ENCODE data around the gene STAB2. TPM values are rescaled to one million over a fixed set of nuclear protein-coding genes. Genes with fewer than 3 reads are reported as not detected.

STAB2 gene
- total and polyA plus RNA-seq, 7 donors = under 0.01 to 0.66 (median 0.48) TPM; not detected in 1

DNA sequence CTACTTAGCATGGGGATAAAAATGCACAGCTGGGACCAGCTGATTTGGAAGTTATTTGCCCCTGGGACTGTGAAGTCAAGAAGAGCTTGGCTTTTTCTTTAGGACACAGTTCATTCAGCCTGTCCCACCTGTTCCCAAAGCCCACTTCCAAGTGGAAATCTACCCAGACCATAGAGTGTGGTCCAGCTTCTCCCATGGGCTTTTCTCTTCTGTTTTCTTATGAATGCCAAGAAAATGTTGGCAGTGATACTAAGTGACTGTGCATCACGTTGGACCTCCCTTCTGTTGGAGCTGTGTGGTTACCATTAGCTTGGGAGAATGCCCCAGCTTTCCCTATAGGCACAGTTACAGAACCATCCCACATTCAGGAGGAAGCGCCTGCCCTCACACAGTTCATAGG, 164.5 kb downstream of the STAB2 start:
- WGBS, 2 donors = 55 to 75% methylated on average over 2 of the region's 2 CpGs
- no peaks in the 10 kb centered on the region for H3K4me1 ChIP-seq
- H3K27me3 ChIP-seq = no peaks in the 10 kb centered on the region
- peak overlapping the region in 2 of 4 donors; percentile 14 to 29 for H3K27ac ChIP-seq
- H3K4me3 ChIP-seq = no peak overlapping the region
- H3K9me3 ChIP-seq = no peaks in the 10 kb centered on the region
- peaks cover 0 to 46% (median 5%) of the 10 kb centered on the region in 4 donors for H3K36me3 ChIP-seq
- DNase-seq = no peak
- TF ChIP-seq POLR2AphosphoS5 (IDR thresholded peaks at IDR 0.05) (peak in 1 of 4 donors; percentile 22), POLR2A (IDR thresholded peaks at IDR 0.05) (no peak)
- TF ChIP-seq, protein P1, sequence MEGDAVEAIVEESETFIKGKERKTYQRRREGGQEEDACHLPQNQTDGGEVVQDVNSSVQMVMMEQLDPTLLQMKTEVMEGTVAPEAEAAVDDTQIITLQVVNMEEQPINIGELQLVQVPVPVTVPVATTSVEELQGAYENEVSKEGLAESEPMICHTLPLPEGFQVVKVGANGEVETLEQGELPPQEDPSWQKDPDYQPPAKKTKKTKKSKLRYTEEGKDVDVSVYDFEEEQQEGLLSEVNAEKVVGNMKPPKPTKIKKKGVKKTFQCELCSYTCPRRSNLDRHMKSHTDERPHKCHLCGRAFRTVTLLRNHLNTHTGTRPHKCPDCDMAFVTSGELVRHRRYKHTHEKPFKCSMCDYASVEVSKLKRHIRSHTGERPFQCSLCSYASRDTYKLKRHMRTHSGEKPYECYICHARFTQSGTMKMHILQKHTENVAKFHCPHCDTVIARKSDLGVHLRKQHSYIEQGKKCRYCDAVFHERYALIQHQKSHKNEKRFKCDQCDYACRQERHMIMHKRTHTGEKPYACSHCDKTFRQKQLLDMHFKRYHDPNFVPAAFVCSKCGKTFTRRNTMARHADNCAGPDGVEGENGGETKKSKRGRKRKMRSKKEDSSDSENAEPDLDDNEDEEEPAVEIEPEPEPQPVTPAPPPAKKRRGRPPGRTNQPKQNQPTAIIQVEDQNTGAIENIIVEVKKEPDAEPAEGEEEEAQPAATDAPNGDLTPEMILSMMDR (IDR thresholded peaks at IDR 0.05) = no peak
- intact Hi-C loops (cut with DNase I) = no loop called here

DNA sequence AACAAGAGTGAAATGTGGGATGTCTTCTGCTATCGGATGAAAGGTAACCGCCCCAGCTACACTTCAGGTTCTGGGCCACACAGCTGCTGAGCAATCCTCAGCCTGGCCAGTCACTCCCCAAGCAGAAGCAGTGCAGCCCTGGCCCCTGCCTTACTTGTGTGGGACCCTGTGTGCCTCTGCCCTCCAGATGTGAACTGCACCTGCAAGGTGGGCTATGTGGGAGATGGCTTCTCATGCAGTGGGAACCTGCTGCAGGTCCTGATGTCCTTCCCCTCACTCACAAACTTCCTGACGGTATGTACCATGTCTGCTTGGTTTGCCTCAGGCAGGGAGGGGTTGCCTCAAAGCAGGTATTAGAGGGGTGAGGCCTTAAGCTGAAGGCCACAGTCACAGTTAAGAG, 168.4 kb downstream of the STAB2 start:
- WGBS, 2 donors = 62 to 63% methylated on average over 3 of the region's 3 CpGs
- H3K27me3 ChIP-seq = no peaks in the 10 kb centered on the region
- peaks cover 9 to 70% (median 12%) of the 10 kb centered on the region in 4 donors for H3K36me3 ChIP-seq
- intact Hi-C loops (cut with DNase I) = no loop called here
- H3K9me3 ChIP-seq = no peaks in the 10 kb centered on the region
- DNase-seq = no peak
- no peak overlapping the region for H3K4me3 ChIP-seq
- peak overlapping the region in 1 of 4 donors; percentile 18 for H3K27ac ChIP-seq
- peaks cover 0 to 7% (median 0%) of the 10 kb centered on the region in 4 donors for H3K4me1 ChIP-seq
- TF ChIP-seq, protein P1 (IDR thresholded peaks at IDR 0.05) = no peak
- TF ChIP-seq POLR2AphosphoS5 (IDR thresholded peaks at IDR 0.05) = peak in 2 of 4 donors; percentile 71 to 76

DNA sequence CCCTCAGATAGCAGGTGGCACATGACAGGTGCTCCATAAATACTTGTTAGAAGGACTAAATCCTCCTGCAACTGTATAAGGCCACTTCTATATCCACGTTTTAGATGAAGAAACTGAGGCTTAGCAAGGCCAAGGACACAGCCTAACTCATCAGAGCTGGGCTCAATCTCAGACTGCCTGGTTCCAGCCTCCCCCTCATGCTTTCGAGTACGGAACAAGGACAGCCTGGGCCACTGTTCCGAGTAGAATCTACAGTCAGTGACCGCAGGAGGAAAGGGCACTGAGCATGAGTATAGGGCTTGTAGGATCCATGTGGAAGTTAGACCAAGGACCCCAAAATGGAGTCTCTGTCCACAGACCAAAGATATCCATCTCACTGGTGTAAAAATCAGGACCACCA, 169.4 kb downstream of the STAB2 start:
- no peak for TF ChIP-seq EP300 (IDR thresholded peaks at IDR 0.05)
- TF ChIP-seq, protein P1 (IDR thresholded peaks at IDR 0.05) = no peak
- TF ChIP-seq POLR2AphosphoS5 (IDR thresholded peaks at IDR 0.05) = peak in 2 of 4 donors; percentile 60 to 74
- no peak for TF ChIP-seq POLR2A (IDR thresholded peaks at IDR 0.05)
- H3K36me3 ChIP-seq = peaks cover 17 to 76% (median 22%) of the 10 kb centered on the region in 4 donors

DNA sequence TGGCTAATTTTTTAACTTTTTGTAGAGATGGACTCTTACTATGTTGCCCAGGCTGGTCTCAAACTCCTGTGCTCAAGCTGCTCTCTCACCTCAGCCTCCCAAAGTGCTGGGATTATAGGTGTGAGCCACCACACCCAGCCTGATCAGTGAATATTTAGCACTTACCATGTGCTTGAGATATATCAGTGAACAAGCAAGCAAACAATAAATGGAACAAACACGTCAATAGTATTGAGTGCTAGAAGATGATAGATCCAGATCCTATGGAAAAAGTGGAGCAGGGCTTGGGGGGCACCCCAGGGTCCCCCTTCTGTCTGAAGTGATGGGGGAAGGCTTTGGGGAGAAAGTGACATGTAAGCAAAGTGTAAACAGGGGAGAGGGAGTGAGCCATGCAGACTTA, 170.2 kb downstream of the STAB2 start:
- H3K4me3 ChIP-seq = no peak overlapping the region
- intact Hi-C loops (cut with DNase I) = no loop called here
- TF ChIP-seq POLR2A (IDR thresholded peaks at IDR 0.05) (no peak), POLR2AphosphoS5 (IDR thresholded peaks at IDR 0.05) (peak in 2 of 4 donors; percentile 75 to 80), EP300 (IDR thresholded peaks at IDR 0.05) (no peak)
- TF ChIP-seq, protein P1 (IDR thresholded peaks at IDR 0.05) = no peak
- H3K4me1 ChIP-seq = peaks cover 0 to 7% (median 0%) of the 10 kb centered on the region in 4 donors
- 91 to 93% methylated on average over 1 of the region's 1 CpG for WGBS, 2 donors
- no peak for DNase-seq
- no peaks in the 10 kb centered on the region for H3K27me3 ChIP-seq
- peaks cover 25 to 84% (median 29%) of the 10 kb centered on the region in 4 donors for H3K36me3 ChIP-seq
- no peaks in the 10 kb centered on the region for H3K9me3 ChIP-seq
- peak overlapping the region in 3 of 4 donors; percentile 4 to 32 (median 8) for H3K27ac ChIP-seq

More for the DNA sequence above, 169.4 kb downstream of the STAB2 start:
- Histone ChIP-seq H3K4me3 (no peak overlapping the region), H3K27ac (peak overlapping the region in 1 of 4 donors; percentile 9), H3K27me3 (no peaks in the 10 kb centered on the region), H3K4me1 (peaks cover 0 to 7% (median 0%) of the 10 kb centered on the region in 4 donors), H3K9me3 (no peaks in the 10 kb centered on the region)
- WGBS, 2 donors = 92 to 93% methylated on average over 5 of the region's 5 CpGs
- no peak for DNase-seq
- intact Hi-C loops (cut with DNase I) = no loop called here

Measured in sigmoid colon (tissue), 7 donors.